Choroid plexus epithelial cell (primary cell): ENCODE measurements around the gene IGFALS.

Experiments used
- DNase-seq: peaks from one replicate; pipeline ENCODE4 v3.0.0-alpha.2; 2010; ENCODE audit warnings: low read depth
- H3K4me3 ChIP-seq: 2 replicates; pipeline ENCODE4 v1.5.1; 2011; ENCODE audit warnings: low read depth, mild to moderate bottlenecking, control low read depth, low read length, moderate library complexity
- TF ChIP-seq, protein P1 (sequence below): conservative IDR thresholded peaks from 2 replicates; pipeline ENCODE4 v1.5.1; 2011; ENCODE audit warnings: low read depth, mild to moderate bottlenecking, control low read depth, inconsistent platforms, low read length, moderate library complexity

IGFALS gene

DNA sequence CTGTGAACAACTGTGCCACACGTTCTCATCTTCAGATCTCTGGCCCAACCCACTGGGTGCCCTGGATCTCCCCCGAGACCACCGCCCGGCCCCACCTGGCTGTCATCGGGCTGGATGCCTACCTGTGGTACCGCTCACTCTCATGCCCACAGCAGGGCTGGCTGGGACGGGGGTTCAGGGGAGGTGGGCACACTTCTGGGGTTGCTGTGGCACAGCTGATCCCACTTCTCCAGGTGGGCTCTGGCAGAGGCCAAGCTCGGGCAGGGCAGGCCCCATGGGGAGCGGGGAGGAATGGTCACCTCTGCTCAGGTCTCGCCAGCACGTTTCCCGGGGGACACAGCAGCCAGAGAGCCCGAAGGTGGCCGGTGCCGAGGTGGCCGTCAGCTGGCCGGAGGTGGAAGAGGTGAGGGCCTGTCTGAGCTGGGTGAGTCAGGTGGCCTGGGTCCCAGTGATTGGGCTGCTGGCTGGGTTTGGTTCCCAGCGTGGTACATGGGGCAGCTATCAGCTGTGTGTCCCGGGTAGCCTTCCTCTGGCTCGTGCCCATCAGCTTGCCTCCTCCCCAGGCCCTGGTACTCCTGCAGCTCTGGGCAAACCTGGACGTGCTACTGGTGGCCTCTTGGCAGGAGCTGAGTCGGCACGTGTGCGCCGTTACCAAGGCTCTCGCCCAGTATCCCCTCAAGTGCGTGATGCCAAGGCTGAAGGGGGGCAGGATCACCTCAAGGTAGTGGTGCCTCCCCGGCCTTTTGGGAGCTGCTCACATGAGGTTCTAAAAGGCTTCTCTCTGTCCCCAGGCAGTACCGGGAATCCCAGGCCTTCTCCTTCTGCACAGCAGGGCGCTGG lies 18.3 kb downstream of the IGFALS start:
- H3K4me3 ChIP-seq, result no peak overlapping the region
- TF ChIP-seq, protein P1, sequence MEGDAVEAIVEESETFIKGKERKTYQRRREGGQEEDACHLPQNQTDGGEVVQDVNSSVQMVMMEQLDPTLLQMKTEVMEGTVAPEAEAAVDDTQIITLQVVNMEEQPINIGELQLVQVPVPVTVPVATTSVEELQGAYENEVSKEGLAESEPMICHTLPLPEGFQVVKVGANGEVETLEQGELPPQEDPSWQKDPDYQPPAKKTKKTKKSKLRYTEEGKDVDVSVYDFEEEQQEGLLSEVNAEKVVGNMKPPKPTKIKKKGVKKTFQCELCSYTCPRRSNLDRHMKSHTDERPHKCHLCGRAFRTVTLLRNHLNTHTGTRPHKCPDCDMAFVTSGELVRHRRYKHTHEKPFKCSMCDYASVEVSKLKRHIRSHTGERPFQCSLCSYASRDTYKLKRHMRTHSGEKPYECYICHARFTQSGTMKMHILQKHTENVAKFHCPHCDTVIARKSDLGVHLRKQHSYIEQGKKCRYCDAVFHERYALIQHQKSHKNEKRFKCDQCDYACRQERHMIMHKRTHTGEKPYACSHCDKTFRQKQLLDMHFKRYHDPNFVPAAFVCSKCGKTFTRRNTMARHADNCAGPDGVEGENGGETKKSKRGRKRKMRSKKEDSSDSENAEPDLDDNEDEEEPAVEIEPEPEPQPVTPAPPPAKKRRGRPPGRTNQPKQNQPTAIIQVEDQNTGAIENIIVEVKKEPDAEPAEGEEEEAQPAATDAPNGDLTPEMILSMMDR, result no peak
- no peak for DNase-seq

DNA sequence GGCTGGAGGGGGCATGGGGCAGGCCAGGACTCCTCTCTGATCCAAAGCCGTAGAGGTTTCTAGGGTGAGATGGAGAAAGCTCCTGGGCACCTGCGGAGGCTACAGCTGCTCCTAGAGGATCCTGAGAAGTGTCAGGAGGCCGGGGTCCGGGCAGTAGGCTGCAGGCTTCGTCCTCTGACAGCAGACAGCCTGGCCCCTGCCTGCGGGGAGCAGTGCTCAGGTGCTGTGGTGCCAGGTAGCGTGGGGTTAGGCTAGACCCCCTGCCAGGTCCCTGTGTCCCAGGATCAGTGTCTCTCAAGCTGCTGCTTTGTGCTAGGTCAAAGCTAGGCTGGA lies 19.1 kb downstream of the IGFALS start:
- TF ChIP-seq, protein P1, result no peak
- peak overlapping the region; percentile 83 for H3K4me3 ChIP-seq
- DNase-seq, result no peak

DNA sequence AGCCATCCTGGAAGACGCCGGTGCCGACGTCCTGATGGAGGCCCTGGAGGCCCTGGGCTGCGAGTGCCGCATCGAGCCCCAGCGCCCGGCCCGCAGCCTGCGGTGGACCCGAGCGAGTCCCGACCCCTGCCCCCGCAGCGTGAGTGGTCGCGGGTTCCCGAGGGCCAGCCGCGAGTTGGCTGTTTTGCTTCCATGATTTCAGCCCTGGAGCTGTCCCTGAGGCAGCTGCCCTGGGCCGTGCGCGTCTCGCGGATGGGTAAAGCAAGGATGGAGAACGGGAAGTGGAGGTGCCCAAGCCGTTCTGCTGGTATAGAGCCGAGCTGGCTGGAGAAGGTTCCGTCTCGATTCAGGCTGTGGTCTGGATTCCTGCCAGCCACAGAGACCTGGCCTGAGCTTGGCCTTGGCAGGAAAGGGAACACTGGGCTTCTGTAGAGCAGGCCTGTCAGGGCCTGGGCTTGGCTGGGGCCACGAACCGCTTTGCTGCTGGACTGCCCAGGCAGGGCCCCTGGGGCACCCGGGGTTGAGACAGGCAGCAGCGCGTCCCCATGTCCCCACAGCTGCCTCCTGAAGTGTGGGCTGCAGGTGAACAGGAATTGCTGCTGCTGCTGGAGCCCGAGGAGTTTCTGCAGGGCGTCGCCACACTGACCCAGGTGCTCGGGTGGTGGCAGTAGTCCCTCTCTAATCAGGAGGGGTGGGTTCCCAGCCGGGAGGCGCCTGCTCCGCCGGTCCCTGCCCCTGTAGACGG lies 19.6 kb downstream of the IGFALS start:
- TF ChIP-seq, protein P1, result no peak
- peak; percentile 41 for DNase-seq
- peak overlapping the region; percentile 83 for H3K4me3 ChIP-seq

DNA sequence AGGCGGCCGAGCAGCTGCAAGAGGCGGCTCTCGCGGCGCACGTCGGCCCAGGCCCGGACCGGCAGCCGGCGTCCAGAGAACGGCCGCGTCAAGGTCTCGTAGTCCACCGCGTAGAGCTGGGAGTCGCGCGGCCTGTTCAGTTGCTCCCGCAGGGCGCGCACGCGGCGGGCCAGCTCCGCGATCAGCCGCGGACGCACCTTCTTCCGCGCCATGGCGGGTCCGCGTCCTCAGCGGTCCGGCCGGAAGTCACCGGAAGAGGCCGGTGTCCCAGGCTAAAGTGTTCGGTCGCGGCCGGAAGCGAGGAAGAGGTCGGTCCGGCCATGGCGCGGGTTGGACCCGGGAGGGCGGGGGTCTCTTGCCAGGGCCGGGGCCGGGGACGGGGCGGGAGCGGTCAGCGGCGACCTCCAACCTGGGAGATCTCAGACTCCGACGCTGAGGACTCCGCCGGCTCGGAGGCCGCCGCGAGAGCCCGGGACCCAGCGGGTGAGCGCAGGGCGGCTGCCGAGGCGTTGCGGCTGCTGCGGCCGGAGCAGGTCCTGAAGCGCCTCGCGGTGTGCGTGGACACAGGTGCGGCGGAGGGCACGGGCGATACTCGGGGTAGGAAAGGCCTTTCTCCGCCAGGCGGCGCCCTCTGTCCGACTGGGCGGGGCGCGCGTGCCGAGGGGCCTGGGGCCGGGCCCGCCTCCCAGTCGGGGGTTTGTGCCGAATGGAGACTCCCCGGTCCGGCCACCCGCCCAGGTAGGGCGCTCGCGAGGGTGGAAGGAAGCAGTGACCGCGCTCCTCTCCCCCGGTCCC lies 20.4 kb downstream of the IGFALS start, which contains the start of gene MRPS34:
Gene MRPS34 (minus strand): TSS at position 227 of the 795 bp plus-strand sequence. CDS start 15 bp downstream, at position 212.
- DNase-seq, result peak; percentile 86
- TF ChIP-seq, protein P1, result peak; percentile 52
- peak within 1 kb of the TSS; percentile 83 for H3K4me3 ChIP-seq

DNA sequence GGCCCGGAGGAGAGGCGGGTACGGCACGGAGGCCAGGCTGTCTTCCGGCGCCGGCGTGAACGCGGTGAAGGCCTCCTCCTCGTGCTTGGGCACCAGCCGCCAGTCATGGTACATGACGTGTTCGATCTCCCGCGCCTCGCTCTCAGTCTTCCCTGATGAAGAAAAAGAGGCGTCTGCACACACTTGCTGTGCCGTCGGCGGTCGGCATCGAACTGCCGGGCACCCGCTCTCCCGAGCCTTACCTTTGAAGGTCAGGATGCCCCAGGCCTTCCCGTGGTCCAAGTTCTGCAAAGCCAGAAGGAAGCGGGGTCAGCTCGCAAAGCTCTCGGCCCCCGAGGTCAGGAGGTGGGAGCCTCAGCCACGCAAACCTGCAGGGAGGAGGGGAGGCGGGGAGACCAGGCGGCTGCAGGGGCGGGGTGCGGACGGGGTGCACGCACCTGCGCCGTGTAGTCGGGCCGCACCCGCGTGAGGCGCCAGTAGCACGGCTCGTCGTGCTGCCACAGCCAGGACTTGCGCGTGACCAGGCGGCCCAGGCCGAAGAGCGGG lies 21.1 kb downstream of the IGFALS start, which contains the start of gene EME2:
Gene EME2 (plus strand): TSS at position 449 of the 546 bp plus-strand sequence. CDS start 418 bp downstream, outside the sequence.
- DNase-seq, result peak; percentile 54
- H3K4me3 ChIP-seq, result peak within 1 kb of the TSS; percentile 83
- TF ChIP-seq, protein P1, result no peak

DNA sequence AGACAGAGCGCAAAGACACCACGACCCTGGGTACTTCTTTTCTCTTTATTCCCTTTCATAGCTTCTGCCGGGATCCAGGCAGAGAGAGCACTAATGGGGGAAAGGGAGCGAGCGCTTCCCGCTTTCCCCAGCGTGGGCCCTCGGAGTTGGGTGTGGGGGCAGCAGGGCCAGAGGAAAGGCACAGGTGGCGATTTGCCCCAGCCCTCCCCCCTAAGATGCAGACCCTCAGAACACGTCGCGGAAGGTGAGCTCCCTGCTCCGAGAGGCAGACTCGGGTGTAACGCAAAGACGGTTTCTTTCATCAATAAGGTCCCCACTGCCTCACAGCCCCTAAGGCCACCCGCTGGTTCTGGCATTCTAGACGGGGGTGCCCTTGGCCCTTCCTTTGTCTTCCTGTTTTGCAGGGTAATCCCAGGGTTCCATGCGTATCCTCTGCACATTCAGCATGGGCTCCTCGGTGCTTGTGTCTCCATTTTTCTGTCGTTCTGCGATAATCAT lies 21.6 kb downstream of the IGFALS start:
- no peak for DNase-seq
- TF ChIP-seq, protein P1, result no peak
- peak overlapping the region; percentile 83 for H3K4me3 ChIP-seq
